Right cardiac atrium (tissue), 5 donors: ENCODE measurements around the gene GNG14. TPM values are rescaled to one million over a fixed set of nuclear protein-coding genes. Genes with fewer than 3 reads are reported as not detected.

ENCODE experiments used
- ATAC-seq, 2 donors: fragments of 200-7000 bp; cut with Tn5 transposase; one replicate each; pipeline versions ENCODE4 v1.8.0 to v1.9.1; 2020; ENCODE audit warnings: moderate library complexity in 2 of 2, mild to moderate bottlenecking in 1 of 2
- DNase-seq, 3 donors: peaks; one replicate each; pipeline ENCODE4 v3.0.0-alpha.2; 2020
- H3K27ac ChIP-seq: one replicate; pipeline ENCODE4 v1.5.1; 2013; ENCODE audit warnings: mild to moderate bottlenecking, low read length, control low read depth, moderate library complexity
- H3K27me3 ChIP-seq: one replicate; pipeline ENCODE4 v1.6.1; 2013; ENCODE audit not compliant: control insufficient read depth, insufficient read depth
- H3K4me1 ChIP-seq: one replicate; pipeline ENCODE4 v1.6.1; 2013; ENCODE audit warnings: low read length; ENCODE audit not compliant: control insufficient read depth, insufficient read depth
- H3K4me3 ChIP-seq: one replicate; pipeline ENCODE4 v1.5.1; 2013; ENCODE audit warnings: low read length, control low read depth
- H3K9me3 ChIP-seq: one replicate; pipeline ENCODE4 v1.6.1; 2013; ENCODE audit warnings: low read length; ENCODE audit not compliant: control insufficient read depth
- WGBS: extraction: QIAGEN DNeasy Blood & Tissue Kit; methylation state at CpG from one replicate; pipeline ENCODE4 v1.1.7; 2013; 5-methylcytosine and 5-hydroxymethylcytosine counted together
- intact Hi-C, 4 donors: fragments of 100-400 bp; cut with DNase I; formaldehyde crosslinking; loops; one replicate each; pipeline versions ENCODE4 v1.11.0 to v1.14.0; 2022 to 2023
- polyA plus RNA-seq: library from polyadenylated mRNA; stranded (reverse); fragments of 200-250 nt; gene quantifications from one replicate; pipeline ENCODE4 v1.2.3, GENCODE V29; 2013
- total RNA-seq, 4 donors: library from RNA; stranded (reverse); fragmentation: NEBNext Ultra II Directional; extraction: Animal tissue kit (Norgen Biotek cat#: 25700); gene quantifications; one replicate each; pipeline ENCODE4 v1.2.1, GENCODE V29; 2021
- donor health status: healthy with polysubstance abuse.
- donor health status: DM: no; HTN: yes; CAD: no.
- donor health status: DM: no; HTN: no; CAD: no.
- donor health status: DM: no; HTN: yes; CAD: no; lungs with severe emphysema.
- donor health status: DM: yes; HTN: yes; CAD: no.

The GNG14 gene
- total and polyA plus RNA-seq, 5 donors, result not detected

GRCh38 chr19:12652219-12652618, 35.6 kb upstream of the GNG14 start:
- Histone ChIP-seq H3K27me3 (no peaks in the 10 kb centered on the region), H3K9me3 (no peaks in the 10 kb centered on the region), H3K4me3 (no peak overlapping the region), H3K4me1 (peaks cover 4% of the 10 kb centered on the region), H3K27ac (no peak overlapping the region)
- intact Hi-C loops, result no loop called here
- WGBS, result 93% methylated on average over 6 of the region's 6 CpGs
- DNase-seq (no peak), ATAC-seq (no peak)

GRCh38 chr19:12655546-12655945, 32.3 kb upstream of the GNG14 start:
- Histone ChIP-seq H3K27me3 (no peaks in the 10 kb centered on the region), H3K9me3 (no peaks in the 10 kb centered on the region), H3K27ac (no peak overlapping the region), H3K4me3 (no peak overlapping the region), H3K4me1 (no peaks in the 10 kb centered on the region)
- intact Hi-C loops, result no loop called here
- WGBS, result 94% methylated on average over 8 of the region's 8 CpGs
- no peak for DNase-seq
- ATAC-seq, result no peak

- no peaks in the 10 kb centered on the region for H3K4me1 ChIP-seq
Observed at GRCh38 chr19:12656899-12657571, 30.8 kb upstream of the GNG14 start.

GRCh38 chr19:12657966-12658365, 29.8 kb upstream of the GNG14 start:
- Histone ChIP-seq H3K4me3 (no peak overlapping the region), H3K27ac (no peak overlapping the region), H3K27me3 (no peaks in the 10 kb centered on the region), H3K9me3 (no peaks in the 10 kb centered on the region), H3K4me1 (no peaks in the 10 kb centered on the region)
- intact Hi-C loops, result no loop called here
- WGBS, result 97% methylated on average over 22 of the region's 22 CpGs
- DNase-seq (peak in 1 of 3 donors; percentile 45), ATAC-seq (peak in 1 of 2 donors; percentile 25)

More at GRCh38 chr19:12656899-12657571, 30.8 kb upstream of the GNG14 start:
- no peaks in the 10 kb centered on the region for H3K9me3 ChIP-seq
- H3K27ac ChIP-seq, result no peak overlapping the region
- ATAC-seq, result peak; percentile 40 to 56
- WGBS, result 58% methylated on average over 50 of the region's 50 CpGs
- no peak overlapping the region for H3K4me3 ChIP-seq
- DNase-seq, result peak in 1 of 3 donors; percentile 71
- H3K27me3 ChIP-seq, result no peaks in the 10 kb centered on the region
- intact Hi-C loops, result no loop called here

- Histone ChIP-seq H3K4me1 (peaks cover 2% of the 10 kb centered on the region), H3K27me3 (no peaks in the 10 kb centered on the region), H3K27ac (no peak overlapping the region), H3K9me3 (no peaks in the 10 kb centered on the region), H3K4me3 (no peak overlapping the region)
- intact Hi-C loops, result loop anchor here in 1 of 4 donors (10.0 kb wide), 1 partner anchor 96 kb away; no protein-coding TSS in a partner anchor
- WGBS, result 93% methylated on average over 12 of the region's 12 CpGs
- DNase-seq (no peak), ATAC-seq (no peak)
Observed at GRCh38 chr19:12660980-12661379, 26.8 kb upstream of the GNG14 start.

GRCh38 chr19:12664406-12665280, 23.2 kb upstream of the GNG14 start:
- intact Hi-C loops, result loop anchor here in 1 of 4 donors (10.0 kb wide), 1 partner anchor 100 kb away; no protein-coding TSS in a partner anchor
- H3K4me1 ChIP-seq, result peaks cover 7% of the 10 kb centered on the region
- peak in 1 of 3 donors; percentile 65 for DNase-seq
- no peaks in the 10 kb centered on the region for H3K9me3 ChIP-seq
- WGBS, result 86% methylated on average over 29 of the region's 29 CpGs
- H3K27ac ChIP-seq, result no peak overlapping the region
- H3K27me3 ChIP-seq, result no peaks in the 10 kb centered on the region
- no peak for ATAC-seq
- H3K4me3 ChIP-seq, result no peak overlapping the region

- Histone ChIP-seq H3K4me3 (no peak overlapping the region), H3K4me1 (peaks cover 7% of the 10 kb centered on the region)
- ATAC-seq, result no peak
Observed at GRCh38 chr19:12665281-12665573, 22.6 kb upstream of the GNG14 start.

GRCh38 chr19:12665671-12666264, 22.0 kb upstream of the GNG14 start:
- Histone ChIP-seq H3K27ac (peak overlapping the region; percentile 75), H3K4me3 (peak overlapping the region; percentile 98), H3K4me1 (peaks cover 7% of the 10 kb centered on the region), H3K9me3 (no peaks in the 10 kb centered on the region), H3K27me3 (no peaks in the 10 kb centered on the region)
- intact Hi-C loops, result loop anchor here in 1 of 4 donors (10.0 kb wide), 1 partner anchor 101 kb away; no protein-coding TSS in a partner anchor
- 55% methylated on average over 12 of the region's 12 CpGs for whole genome bisulfite sequencing
- DNase-seq (peak in 1 of 3 donors; percentile 41), ATAC-seq (no peak)

More at GRCh38 chr19:12665281-12665573, 22.6 kb upstream of the GNG14 start:
- H3K9me3 ChIP-seq, result no peaks in the 10 kb centered on the region
- DNase-seq, result peak in 2 of 3 donors; percentile 76
- WGBS, result 81% methylated on average over 10 of the region's 10 CpGs
- H3K27me3 ChIP-seq, result no peaks in the 10 kb centered on the region
- no peak overlapping the region for H3K27ac ChIP-seq
- intact Hi-C loops, result loop anchor here in 1 of 4 donors (10.0 kb wide), 1 partner anchor 100 kb away; no protein-coding TSS in a partner anchor

- 1% methylated on average over 46 of the region's 46 CpGs for WGBS
- intact Hi-C loops, result loop anchor here in 1 of 4 donors (10.0 kb wide), 1 partner anchor 102 kb away; no protein-coding TSS in a partner anchor
- no peaks in the 10 kb centered on the region for H3K9me3 ChIP-seq
- peak within 1 kb of the TSS; percentile 98 for H3K4me3 ChIP-seq
- H3K27ac ChIP-seq, result peak within 1 kb of the TSS; percentile 75
- H3K4me1 ChIP-seq, result peaks cover 7% of the 10 kb centered on the region
- ATAC-seq (peak; percentile 84 to 86), DNase-seq (peak; percentile 73 to 92 (median 91))
- H3K27me3 ChIP-seq, result no peaks in the 10 kb centered on the region
Observed at GRCh38 chr19:12666265-12667048, 21.3 kb upstream of the GNG14 start, which contains the start of the genes MAN2B1 and WDR83. Gene MAN2B1, minus strand, starts transcription at chr19:12666742. Its CDS starts 41 bp downstream, at chr19:12666701. Gene WDR83, plus strand, starts transcription at chr19:12666807. Its CDS starts 2,984 bp downstream, at chr19:12669791.

GRCh38 chr19:12667731-12668302, 20.0 kb upstream of the GNG14 start:
- H3K9me3 ChIP-seq, result no peaks in the 10 kb centered on the region
- no peaks in the 10 kb centered on the region for H3K27me3 ChIP-seq
- intact Hi-C loops, result loop anchor here in 1 of 4 donors (10.0 kb wide), 1 partner anchor 103 kb away; no protein-coding TSS in a partner anchor
- 77% methylated on average over 4 of the region's 4 CpGs for WGBS
- DNase-seq (no peak), ATAC-seq (no peak)
- H3K4me3 ChIP-seq, result no peak overlapping the region
- H3K27ac ChIP-seq, result no peak overlapping the region
- peaks cover 7% of the 10 kb centered on the region for H3K4me1 ChIP-seq
